Liver (tissue), 3 donors: Measurements from ENCODE around the gene CEP128.

Source experiments
- CTCF ChIP-seq: fragments of 150-350 bp; IDR thresholded peaks from 2 replicates; pipeline ENCODE4 v1.5.1; 2017; ENCODE audit warnings: improper control_type of control experiment, low read depth, low read length; ENCODE audit not compliant: missing input control
- EGR1 ChIP-seq, 2 donors: IDR thresholded peaks; 2 replicates each; pipeline ENCODE4 v1.6.1; 2016 to 2018; ENCODE audit warnings: antibody characterized with exemption in 2 of 2, low read depth in 2 of 2
- RAD21 ChIP-seq, 2 donors: IDR thresholded peaks; 2 replicates each; pipeline ENCODE4 v1.6.1; 2016; ENCODE audit warnings: antibody characterized with exemption in 2 of 2, mild to moderate bottlenecking in 2 of 2
- REST ChIP-seq: IDR thresholded peaks from 2 replicates; pipeline ENCODE4 v1.6.1; 2016; ENCODE audit warnings: antibody characterized with exemption, mild to moderate bottlenecking
- SP1 ChIP-seq: IDR thresholded peaks from 2 replicates; pipeline ENCODE4 v1.6.1; 2018; ENCODE audit warnings: antibody characterized with exemption, mild to moderate bottlenecking
- TAF1 ChIP-seq: conservative IDR thresholded peaks from 2 replicates; pipeline ENCODE4 v1.6.1; 2016; ENCODE audit warnings: antibody characterized with exemption, mild to moderate bottlenecking
- YY1 ChIP-seq: IDR thresholded peaks from 2 replicates; pipeline ENCODE4 v1.6.1; 2016; ENCODE audit warnings: antibody characterized with exemption, mild to moderate bottlenecking
- donor health status: healthy.
- donor health status: healthy.

- TF ChIP-seq CTCF, result no peak
- TF ChIP-seq YY1, result no peak
- TF ChIP-seq RAD21 (IDR thresholded peaks at IDR 0.05), result no peak
- TF ChIP-seq REST, result no peak
- TF ChIP-seq TAF1, result no peak
- TF ChIP-seq EGR1 (IDR thresholded peaks at IDR 0.05; ENCODE audit: low read depth in 2 of 2), result no peak
- no peak for TF ChIP-seq SP1
Measured at GRCh38 chr14:80924365-80925103, 17.0 kb downstream of the CEP128 start.
